Transverse colon (tissue), 4 donors: ENCODE measurements around the gene ETS2.

Experiments
- POLR2A ChIP-seq: fragments of 450-650 bp; IDR thresholded peaks from one replicate; pipeline ENCODE4 v1.6.1; 2016; ENCODE audit warnings: antibody characterized with exemption, mild to moderate bottlenecking, moderate library complexity
- POLR2AphosphoS5 ChIP-seq, 3 donors: sonication (generic); formaldehyde crosslinking; IDR thresholded peaks; one replicate each; pipeline ENCODE4 v1.6.1; 2016; ENCODE audit warnings: antibody characterized with exemption in 3 of 3
- TF ChIP-seq, protein P1 (sequence below), 5 experiments: fragments of 200-600 bp in 3 of 5; fragments of 450-650 bp in 2 of 5; sonication (generic) in 3 of 5; IDR thresholded peaks; 1 replicate in 2 of 5; 2 replicates in 3 of 5; pipeline ENCODE4 v1.5.1; 2016 to 2017; ENCODE audit warnings: antibody characterized with exemption in 5 of 5, inconsistent platforms in 3 of 5, mild to moderate bottlenecking in 2 of 5, moderate library complexity in 1 of 5

DNA sequence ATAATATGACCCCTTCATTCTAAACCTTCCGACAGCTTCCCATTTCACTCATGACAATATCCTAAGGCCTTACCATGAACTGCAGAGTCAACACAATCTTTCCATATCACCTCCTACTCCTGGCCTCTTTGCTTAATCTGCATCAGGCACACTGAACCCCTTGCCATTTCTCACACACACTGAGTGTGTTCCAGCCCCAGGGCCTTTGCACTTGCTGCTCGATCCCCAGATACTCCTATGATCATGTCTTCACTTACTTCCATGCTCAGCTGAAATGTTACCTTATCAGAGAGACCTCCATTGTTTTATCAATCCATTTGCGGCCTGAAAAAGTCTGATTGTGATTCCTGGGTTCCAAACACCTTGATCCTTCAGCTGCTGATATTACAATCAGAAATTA, 47.0 kb downstream of the ETS2 start:
- TF ChIP-seq POLR2A (no peak), POLR2AphosphoS5 (IDR thresholded peaks at IDR 0.05) (no peak)
- TF ChIP-seq, protein P1, sequence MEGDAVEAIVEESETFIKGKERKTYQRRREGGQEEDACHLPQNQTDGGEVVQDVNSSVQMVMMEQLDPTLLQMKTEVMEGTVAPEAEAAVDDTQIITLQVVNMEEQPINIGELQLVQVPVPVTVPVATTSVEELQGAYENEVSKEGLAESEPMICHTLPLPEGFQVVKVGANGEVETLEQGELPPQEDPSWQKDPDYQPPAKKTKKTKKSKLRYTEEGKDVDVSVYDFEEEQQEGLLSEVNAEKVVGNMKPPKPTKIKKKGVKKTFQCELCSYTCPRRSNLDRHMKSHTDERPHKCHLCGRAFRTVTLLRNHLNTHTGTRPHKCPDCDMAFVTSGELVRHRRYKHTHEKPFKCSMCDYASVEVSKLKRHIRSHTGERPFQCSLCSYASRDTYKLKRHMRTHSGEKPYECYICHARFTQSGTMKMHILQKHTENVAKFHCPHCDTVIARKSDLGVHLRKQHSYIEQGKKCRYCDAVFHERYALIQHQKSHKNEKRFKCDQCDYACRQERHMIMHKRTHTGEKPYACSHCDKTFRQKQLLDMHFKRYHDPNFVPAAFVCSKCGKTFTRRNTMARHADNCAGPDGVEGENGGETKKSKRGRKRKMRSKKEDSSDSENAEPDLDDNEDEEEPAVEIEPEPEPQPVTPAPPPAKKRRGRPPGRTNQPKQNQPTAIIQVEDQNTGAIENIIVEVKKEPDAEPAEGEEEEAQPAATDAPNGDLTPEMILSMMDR (IDR thresholded peaks at IDR 0.05): no peak
